Measurements from ENCODE around the gene MRGPRE.

GRCh38 chr11:3190600-3190999 lies 41.6 kb downstream of the MRGPRE start:
- TF ChIP-seq CTCF (IDR thresholded peaks at IDR 0.05) = no peak
- TF ChIP-seq POLR2A (IDR thresholded peaks at IDR 0.05) = no peak

Measured in lower leg skin (tissue), 3 donors.